GM18505 (cell line): ENCODE measurements around the gene STKLD1.
"Not testable (repeated sequence)": the region's sequence is repeated elsewhere in the genome, so short reads cannot be mapped to it uniquely, and the experiment has no call there.

Experiments
- ATAC-seq: cut with Tn5 transposase; IDR thresholded peaks from one replicate; pipeline ENCODE4 v1.9.1; 2021; ENCODE audit not compliant: unreplicated experiment
- POLR2A ChIP-seq: IDR thresholded peaks from 4 replicates; pipeline ENCODE4 v1.6.1; 2011; ENCODE audit warnings: borderline replicate concordance; ENCODE audit not compliant: insufficient read depth, insufficient read length; ENCODE audit errors: extremely low read depth

Gene STKLD1

DNA sequence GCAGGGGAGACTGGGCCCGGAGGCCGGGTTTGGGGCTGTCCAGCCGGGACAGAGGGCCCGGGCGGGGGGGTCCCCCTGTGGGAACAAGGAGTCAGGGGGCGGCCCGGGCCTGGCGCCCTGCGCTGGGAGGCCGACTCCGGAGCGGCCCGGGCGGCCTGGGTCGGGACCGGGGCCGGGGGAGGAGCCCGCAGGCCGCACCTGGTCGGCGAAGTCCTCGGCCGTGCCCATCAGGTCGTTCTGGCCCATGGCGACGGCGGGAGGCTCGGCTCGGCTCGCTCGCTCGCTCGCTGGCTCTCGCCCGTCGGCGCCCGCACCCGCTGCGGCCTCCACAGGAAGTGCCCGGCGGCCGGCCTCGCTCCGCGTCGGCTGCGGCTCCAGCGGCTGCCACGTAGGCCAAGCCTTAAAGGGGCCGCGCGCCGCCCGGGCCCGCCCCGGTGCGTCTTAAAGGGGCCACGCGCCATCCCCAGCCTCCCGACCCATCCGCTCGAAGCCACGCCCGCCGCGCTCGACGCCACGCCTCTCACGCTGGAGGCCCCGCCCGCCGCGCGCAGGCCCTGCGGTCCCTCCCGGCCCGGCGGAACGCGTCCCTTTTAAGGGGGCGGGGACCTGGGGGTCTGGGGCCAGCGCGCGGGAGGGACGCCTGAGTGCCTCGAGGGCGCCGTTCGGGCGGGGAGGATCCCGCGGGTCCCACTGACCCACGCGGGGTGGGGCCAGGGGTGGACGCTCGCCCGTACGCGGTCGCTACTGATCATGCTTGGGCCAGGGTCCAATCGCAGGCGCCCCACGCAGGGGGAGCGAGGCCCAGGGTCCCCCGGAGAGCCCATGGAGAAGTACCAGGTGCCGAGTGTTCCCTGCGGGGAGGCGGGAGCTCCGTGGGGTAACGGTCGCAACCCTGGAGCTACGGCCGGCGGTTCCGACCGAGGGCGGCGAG lies at the start of gene STKLD1, which contains the start of gene SURF4:
TSS of gene STKLD1 (plus strand) at position 643 of the 931 bp plus-strand sequence. CDS start at position 751, 108 bp downstream.
TSS of gene SURF4 (minus strand) at position 337 of the 931 bp plus-strand sequence. CDS start at position 246, 91 bp downstream.
- peak; percentile 81 for ATAC-seq

DNA sequence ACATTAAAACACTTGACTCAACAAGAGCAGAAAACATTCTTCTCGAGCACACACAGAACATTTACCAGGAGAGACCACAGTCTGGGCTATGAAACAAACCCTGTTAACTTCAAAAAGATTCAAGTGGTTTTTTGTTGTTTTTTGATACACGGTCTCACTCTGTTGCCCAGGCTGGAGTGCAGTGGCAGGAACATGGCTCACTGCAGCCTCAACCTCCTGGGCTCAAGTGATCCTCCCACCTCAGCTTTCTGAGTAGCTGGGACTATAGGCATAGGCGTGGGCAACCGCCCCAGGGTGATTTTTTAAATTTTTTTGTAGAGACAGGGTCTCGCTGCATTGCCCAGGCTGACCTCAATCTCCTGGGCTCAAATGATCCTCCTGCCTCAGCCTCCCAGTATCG lies 49.1 kb upstream of the STKLD1 start:
- ATAC-seq: not testable (repeated sequence)

More for the DNA sequence above, at the start of gene STKLD1, which contains the start of gene SURF4:
- TF ChIP-seq POLR2A: peak; percentile 86

DNA sequence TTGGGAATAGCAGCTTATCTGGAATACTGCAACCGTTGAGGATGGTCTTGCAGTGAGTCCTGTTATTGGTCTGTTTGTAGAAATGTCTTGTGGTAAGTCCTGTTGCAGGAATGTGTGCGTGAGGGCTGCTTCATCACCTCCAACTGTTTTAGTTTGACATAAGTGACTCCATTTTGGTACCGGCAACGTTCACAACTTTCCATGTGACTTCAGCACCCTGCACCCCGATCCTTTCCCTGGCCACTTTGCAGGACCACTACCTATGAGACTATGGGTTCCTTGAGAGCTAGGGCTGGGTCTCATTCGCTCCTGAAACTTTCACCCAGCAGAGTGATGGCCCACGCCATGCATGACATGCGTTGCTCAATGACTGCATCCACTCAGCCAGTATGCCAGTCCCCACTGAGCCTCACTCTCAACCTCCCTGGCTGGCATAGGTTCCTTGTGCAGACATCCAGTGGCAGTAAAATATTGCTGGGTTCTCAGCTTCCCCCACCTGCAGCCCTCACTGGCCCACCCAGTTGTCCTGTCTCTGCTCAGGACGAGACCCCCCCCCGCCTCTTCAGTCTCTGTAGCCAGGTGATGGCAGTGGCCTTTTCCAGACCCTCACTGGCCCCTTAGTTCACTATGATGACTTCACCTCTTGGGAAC lies 48.2 kb upstream of the STKLD1 start:
- TF ChIP-seq POLR2A: no peak
- ATAC-seq: no peak

DNA sequence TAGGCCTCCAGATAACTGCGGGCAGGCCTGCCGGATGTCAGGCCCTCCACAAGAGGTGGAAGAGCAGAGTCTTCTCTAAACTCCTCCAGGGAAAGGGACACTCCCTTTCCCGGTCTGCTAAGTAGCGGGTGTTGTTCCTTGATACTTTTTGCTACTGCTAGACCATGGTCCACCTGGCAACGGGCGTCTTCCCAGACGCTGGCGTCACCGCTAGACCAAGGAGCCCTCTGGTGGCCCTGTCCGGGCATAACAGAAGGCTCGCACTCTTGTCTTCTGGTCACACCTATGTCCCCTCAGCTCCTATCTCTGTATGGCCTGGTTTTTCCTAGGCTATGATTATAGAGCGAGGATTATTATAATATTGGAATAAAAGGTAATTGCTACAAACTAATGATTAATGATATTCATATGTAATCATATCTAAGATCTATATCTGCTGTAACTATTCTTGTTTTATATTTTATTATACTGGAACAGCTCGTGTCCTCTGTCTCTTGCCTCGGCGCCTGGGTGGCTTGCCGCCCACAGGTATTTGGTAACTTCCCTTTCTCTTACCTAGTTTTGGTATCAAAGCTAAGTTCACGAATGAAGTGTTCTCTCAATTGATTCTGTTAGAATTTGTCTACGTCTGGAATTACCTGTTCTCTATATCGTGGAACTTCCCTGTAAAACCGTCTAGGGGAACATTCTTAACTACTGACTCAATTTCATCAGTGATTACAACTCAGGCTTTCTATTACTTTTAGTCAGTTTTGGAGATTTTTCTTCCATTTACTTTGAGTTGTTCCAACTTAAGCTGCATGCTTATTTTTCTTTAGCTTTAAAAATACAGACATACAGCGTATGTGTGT lies 46.6 kb upstream of the STKLD1 start:
- not testable (repeated sequence) for ATAC-seq

DNA sequence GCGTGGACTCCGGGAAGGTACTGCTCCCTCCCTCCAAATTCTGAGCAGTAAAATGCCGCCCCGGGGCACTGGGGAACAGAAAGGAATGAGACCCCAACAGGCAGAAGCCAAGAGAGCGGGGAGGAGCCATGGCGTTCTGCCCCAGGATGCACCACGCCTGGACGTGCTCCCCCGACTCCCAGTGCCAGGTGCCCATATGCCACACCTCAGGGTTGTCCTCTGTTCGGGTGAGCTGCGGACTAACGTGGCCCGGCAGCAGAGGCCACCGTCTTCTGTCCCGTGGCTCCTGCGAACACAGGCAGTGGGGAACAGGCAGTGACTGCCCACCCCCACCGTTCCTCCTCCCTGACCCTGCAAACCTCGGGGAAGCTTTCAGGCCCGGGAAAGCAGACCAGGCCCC lies 44.9 kb upstream of the STKLD1 start:
- TF ChIP-seq POLR2A: no peak
- ATAC-seq: no peak

DNA sequence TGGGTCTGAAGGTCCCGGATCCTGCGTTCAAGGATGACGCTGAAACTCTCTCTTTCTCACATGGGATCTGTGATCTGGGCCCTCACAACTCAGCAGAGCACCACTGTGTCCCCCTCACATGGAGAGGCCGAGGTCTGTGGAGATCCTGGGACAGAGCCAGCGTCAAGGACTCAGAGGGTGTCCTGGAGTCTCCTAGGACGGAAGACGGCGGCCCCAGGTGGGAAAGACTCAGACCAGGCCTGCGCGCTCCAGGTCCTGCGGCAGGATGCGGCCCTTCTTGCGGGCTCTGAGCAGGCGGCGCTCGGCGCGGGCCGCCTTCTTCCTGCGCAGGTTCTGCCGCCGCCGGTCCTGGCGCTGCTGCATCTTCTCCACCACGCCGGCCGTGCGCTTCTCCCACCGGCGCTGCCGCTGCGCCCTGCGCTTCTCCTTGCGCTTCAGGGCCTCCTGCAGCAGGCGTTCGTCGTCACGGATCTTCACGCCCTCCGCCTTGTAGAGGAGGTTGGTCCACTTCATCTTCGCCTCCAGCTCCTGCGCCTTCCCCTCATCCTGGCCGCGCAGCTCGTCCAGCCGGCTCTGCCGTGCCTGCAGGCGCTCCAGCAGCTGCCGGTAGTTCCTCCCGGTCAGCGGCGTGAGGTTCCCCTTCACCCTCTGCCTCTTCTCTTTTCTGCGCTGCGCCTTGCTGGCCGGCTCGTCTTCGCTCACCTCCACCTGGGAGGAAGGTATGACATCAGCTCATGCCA lies 44.4 kb upstream of the STKLD1 start:
- TF ChIP-seq POLR2A: no peak

DNA sequence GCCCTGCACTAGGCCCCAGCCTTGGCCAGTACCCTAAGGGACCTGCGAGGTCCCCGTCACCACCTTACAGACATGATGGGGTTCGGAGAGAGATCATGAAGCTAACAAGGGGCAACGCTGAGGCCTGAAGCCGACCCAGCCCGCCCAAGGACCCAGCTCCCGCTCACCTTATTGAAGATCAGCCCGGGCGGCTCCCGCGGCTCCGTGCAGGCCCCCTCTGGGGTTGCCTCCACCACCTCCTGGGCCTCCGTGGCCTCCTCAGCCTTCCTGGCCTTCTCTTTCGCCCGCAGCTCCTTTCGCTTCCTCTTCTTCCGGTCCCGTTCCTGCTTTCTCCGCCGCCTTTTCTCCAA lies 43.8 kb upstream of the STKLD1 start:
- TF ChIP-seq POLR2A: no peak
- no peak for ATAC-seq

More for the DNA sequence above, 44.4 kb upstream of the STKLD1 start:
- no peak for ATAC-seq

DNA sequence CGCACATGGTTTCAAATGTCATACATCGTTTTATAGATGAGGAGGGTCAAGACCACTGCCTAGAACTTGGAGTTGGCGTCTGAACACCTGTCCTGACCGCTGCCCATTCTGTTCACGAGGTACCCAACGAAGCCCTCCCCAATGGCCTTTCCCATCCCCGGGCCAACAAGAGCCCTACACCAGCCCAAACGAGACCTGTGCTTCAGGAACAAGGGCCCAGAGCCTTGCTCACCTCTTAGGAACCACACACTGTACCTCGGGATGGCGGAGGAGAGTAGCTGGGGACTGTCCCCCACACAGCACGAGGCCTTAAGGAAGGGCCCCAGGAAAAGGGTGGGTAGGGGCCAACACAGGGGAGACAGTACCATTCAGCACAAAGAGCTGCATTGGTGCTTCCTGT lies 43.2 kb upstream of the STKLD1 start:
- TF ChIP-seq POLR2A: no peak
- no peak for ATAC-seq

DNA sequence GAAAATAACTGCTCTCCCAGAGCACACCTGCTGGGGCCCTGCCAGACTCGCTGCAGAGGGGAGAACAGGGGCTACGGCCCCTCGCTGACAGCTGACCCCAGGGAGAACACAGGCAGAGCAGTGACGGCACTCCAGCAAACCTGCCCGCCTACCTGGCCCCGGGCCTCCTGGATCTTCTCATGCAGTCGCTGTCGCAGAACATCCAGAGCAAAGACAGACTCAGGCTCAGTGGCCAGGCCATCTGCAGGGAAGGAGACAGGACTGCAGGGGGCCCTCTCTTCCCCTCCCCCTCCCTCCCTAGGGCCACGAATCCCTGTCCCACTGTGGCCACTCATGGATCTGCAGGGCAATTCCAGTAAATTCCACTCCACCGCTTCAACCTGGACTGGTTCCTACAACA lies 42.6 kb upstream of the STKLD1 start:
- TF ChIP-seq POLR2A: no peak
- ATAC-seq: no peak

DNA sequence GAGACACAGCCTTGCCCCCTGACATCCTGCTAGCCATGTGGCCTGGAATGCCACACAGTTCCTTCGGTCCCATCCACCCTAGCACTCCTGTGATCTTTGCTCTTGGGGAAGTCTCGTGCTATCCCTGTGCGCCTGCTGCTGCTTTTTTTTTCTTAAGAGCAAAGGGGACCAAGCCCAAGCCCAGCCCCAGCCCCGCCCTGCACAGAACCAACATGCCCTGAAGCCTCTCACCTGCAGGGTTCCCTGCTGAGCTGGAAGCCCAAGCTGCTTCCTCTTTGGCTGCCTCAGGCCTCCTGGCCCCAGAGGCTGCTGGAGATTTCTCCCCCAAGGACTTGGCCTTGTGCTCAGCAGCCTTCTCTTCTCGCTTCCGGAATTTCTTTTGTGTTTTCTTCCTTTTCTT lies 42.0 kb upstream of the STKLD1 start:
- TF ChIP-seq POLR2A: no peak
- ATAC-seq: no peak

DNA sequence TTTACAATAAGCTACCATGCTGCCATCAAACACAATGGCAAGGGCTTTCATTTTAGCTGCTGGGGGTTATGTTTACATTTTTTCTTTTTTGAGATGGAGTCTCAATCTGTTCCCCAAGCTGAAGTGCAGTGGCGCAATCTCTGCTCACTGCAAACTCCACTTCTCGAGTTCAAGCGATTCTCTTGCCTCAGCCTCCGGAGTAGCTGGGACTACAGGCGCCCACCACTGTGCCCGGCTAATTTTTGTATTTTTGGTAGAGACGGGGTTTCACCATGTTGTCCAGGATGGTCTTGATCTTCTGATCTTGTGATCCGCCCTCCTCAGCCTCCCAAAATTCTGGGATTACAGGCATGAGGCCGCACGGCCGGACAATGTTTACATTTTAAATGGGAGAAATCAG lies 41.3 kb upstream of the STKLD1 start:
- not testable (repeated sequence) for ATAC-seq

DNA sequence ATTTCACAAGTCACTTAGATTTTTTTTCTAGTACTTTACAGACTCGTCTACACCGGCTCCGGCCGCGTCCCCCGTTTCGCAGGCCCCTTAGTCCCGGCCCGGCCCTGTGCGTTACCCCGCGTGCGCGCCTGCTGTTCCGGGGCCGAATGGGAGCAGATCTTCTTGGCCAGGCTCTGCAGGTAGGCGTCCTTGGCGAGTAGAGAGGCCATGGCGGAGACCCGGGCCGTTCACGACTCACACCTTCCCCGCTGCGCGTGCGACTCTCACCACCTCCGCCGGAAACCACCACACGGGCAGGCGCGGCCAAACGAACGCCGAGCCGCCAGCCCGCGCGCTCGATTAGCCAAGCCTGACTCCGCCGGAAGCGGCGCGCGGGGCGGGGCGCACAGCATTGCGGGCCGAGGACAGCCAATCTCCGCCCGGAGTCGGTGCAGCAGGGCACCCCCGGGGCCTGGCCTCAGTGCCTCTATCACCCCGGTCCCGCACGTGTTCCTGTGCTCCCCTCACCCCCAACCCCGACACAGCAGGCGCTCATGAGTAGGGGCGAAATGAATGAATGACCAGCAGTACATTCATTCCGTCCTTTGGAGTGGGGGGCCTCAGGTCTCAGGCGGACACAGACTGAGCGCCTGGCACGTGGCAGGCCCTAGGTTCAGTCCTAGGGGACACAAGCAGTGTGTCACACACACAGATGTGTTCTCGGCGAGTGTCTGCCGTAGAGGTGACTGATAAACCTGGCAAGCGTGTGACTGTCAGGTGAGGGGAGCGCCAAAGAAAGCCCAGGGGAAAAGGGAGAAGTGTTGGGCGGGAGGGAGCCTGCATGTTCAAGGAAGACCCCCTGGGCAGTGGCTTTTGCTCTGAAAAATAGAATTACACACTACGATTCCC lies 40.0 kb upstream of the STKLD1 start, which contains the start of gene SURF6:
TSS of gene SURF6 (minus strand) at position 265 of the 888 bp plus-strand sequence. CDS start at position 209, 56 bp downstream.
- peak; percentile 79 for TF ChIP-seq POLR2A
- peak; percentile 83 for ATAC-seq
